HCT116 (cell line): ENCODE results near the gene RAB31. TPM values are rescaled to one million over a fixed set of nuclear protein-coding genes. Genes with fewer than 3 reads are reported as not detected.

Experiments used
- ATAC-seq: fragments of 200-7000 bp; cut with Tn5 transposase; 2 replicates; pipeline ENCODE4 v1.9.1; 2020; ENCODE audit warnings: mild to moderate bottlenecking, moderate library complexity
- BruUV-seq: library from RNA; stranded (reverse); fragments of 400-500 nt; replicated peaks from 2 replicates; lab custom pipeline; 2021; lab: Mats Ljungman, UMichigan
- CTCF ChIA-PET: fragments of 300-600 bp; sonication (Branson Sonifier 250); formaldehyde crosslinking; loops from one replicate; lab custom pipeline; 2021; ENCODE audit warnings: antibody characterized with exemption; lab: Charles Lee
- POLR2A ChIA-PET: fragments of 300-600, 350-600 bp; sonication (Branson Sonifier 250); formaldehyde crosslinking; loops from one replicate; lab custom pipeline; 2021; ENCODE audit warnings: antibody characterized with exemption; lab: Charles Lee
- RAD21 ChIA-PET, 2 experiments: fragments of 300-600 bp; sonication (Branson Sonifier 250); formaldehyde crosslinking; loops; one replicate each; lab custom pipeline; 2023; ENCODE audit warnings: low total read pairs in 2 of 2; ENCODE audit not compliant: uncharacterized antibody in 2 of 2, unreplicated experiment in 2 of 2, low non-redundant PET in 1 of 2; lab: Charles Lee
- DNase-seq: peaks from one replicate; pipeline ENCODE4 v3.0.0-alpha.2; 2010; ENCODE audit warnings: low read depth, low spot score
- H2AFZ ChIP-seq: fragments of 200-600 bp; shearing (Covaris generic), sonication (generic); 2 replicates; pipeline ENCODE4 v1.6.1; 2017; ENCODE audit warnings: low read depth, mixed run types, mixed read lengths, antibody characterized with exemption, low read length; ENCODE audit not compliant: poor library complexity, severe bottlenecking
- H3K27ac ChIP-seq: 2 replicates; pipeline ENCODE4 v1.5.1; 2012; ENCODE audit warnings: low read depth, low read length
- H3K27me3 ChIP-seq: fragments of 200-600 bp; sonication (generic); 2 replicates; pipeline ENCODE4 v1.6.1; 2016; ENCODE audit warnings: mixed run types, low read length, mixed read lengths; ENCODE audit not compliant: insufficient read depth
- H3K36me3 ChIP-seq, 2 experiments: fragments of 200-500 bp in 1 of 2; fragments of 200-600 bp in 1 of 2; sonication (Bioruptor generic) in 1 of 2; sonication (generic) in 1 of 2; 2 replicates each; pipeline versions ENCODE4 v1.5.1 to v1.6.1; 2014 to 2016; ENCODE audit warnings: low read length in 2 of 2, inconsistent platforms in 1 of 2, mixed read lengths in 1 of 2, mixed run types in 1 of 2; ENCODE audit not compliant: insufficient read depth in 2 of 2, control insufficient read depth in 1 of 2
- H3K4me1 ChIP-seq, 2 experiments: fragments of 200-600 bp in 1 of 2; sonication (generic) in 1 of 2; 2 replicates each; pipeline versions ENCODE4 v1.5.1 to v1.6.1; 2012 to 2017; ENCODE audit warnings: low read length in 2 of 2, inconsistent platforms in 1 of 2, mild to moderate bottlenecking in 1 of 2, mixed read lengths in 1 of 2, mixed run types in 1 of 2, moderate library complexity in 1 of 2; ENCODE audit not compliant: insufficient read depth in 2 of 2, control insufficient read depth in 1 of 2
- H3K4me2 ChIP-seq: fragments of 200-600 bp; sonication (generic); 2 replicates; pipeline ENCODE4 v1.6.1; 2017; ENCODE audit warnings: mixed run types, low read length, mixed read lengths
- H3K4me3 ChIP-seq, 2 experiments: fragments of 200-600 bp in 1 of 2; sonication (generic) in 1 of 2; replicated peaks in 1 of 2; 2 replicates each; pipeline ENCODE4 v1.5.1; 2011 to 2016; ENCODE audit warnings: low read length in 2 of 2, control low read depth in 1 of 2, low read depth in 1 of 2, mild to moderate bottlenecking in 1 of 2, mixed read lengths in 1 of 2, mixed run types in 1 of 2
- H3K79me2 ChIP-seq: fragments of 200-600 bp; sonication (generic); 2 replicates; pipeline ENCODE4 v1.6.1; 2017; ENCODE audit warnings: mild to moderate bottlenecking, mixed run types, low read length, moderate library complexity, mixed read lengths; ENCODE audit not compliant: insufficient read depth
- H3K9ac ChIP-seq: fragments of 200-600 bp; sonication (generic); 2 replicates; pipeline ENCODE4 v1.6.1; 2016; ENCODE audit warnings: low read length, mixed read lengths
- H3K9me2 ChIP-seq: fragments of 200-600 bp; sonication (generic), shearing (Covaris generic); 2 replicates; pipeline ENCODE4 v1.6.1; 2017; ENCODE audit warnings: mixed run types, mild to moderate bottlenecking, moderate library complexity; ENCODE audit not compliant: insufficient read depth
- H3K9me3 ChIP-seq, 2 experiments: fragments of 200-500 bp in 1 of 2; fragments of 200-600 bp in 1 of 2; sonication (Bioruptor generic) in 1 of 2; sonication (generic) in 1 of 2; 2 replicates each; pipeline ENCODE4 v1.6.1; 2014 to 2017; ENCODE audit warnings: low read length in 2 of 2, mixed read lengths in 2 of 2, inconsistent platforms in 1 of 2, low read depth in 1 of 2, mild to moderate bottlenecking in 1 of 2, mixed run types in 1 of 2, moderate library complexity in 1 of 2; ENCODE audit not compliant: control insufficient read depth in 1 of 2, insufficient read depth in 1 of 2
- H4K20me1 ChIP-seq: fragments of 200-600 bp; sonication (generic), shearing (Covaris generic); 2 replicates; pipeline ENCODE4 v1.6.1; 2017; ENCODE audit warnings: mixed run types, mild to moderate bottlenecking, moderate library complexity; ENCODE audit not compliant: insufficient read depth
- CEBPB ChIP-seq: IDR thresholded peaks from 2 replicates; pipeline ENCODE4 v1.6.1; 2012; ENCODE audit warnings: low read depth
- ELF1 ChIP-seq: IDR thresholded peaks from 2 replicates; pipeline ENCODE4 v1.6.1; 2012; ENCODE audit warnings: low read depth, borderline replicate concordance
- EZH2 ChIP-seq: fragments of 200-600 bp; sonication (generic); IDR thresholded peaks from 2 replicates; pipeline ENCODE4 v1.6.1; 2017; ENCODE audit warnings: antibody characterized with exemption, mixed run types
- FOSL1 ChIP-seq: IDR thresholded peaks from 2 replicates; pipeline ENCODE4 v1.6.1; 2012; ENCODE audit warnings: low read depth
- MAX ChIP-seq: IDR thresholded peaks from 2 replicates; pipeline ENCODE4 v1.6.1; 2012
- POLR2AphosphoS5 ChIP-seq: IDR thresholded peaks from 2 replicates; pipeline ENCODE4 v1.6.1; 2011; ENCODE audit warnings: mild to moderate bottlenecking, low read depth, low read length, moderate library complexity
- RAD21 ChIP-seq: IDR thresholded peaks from 2 replicates; pipeline ENCODE4 v1.6.1; 2012; ENCODE audit warnings: low read depth, mild to moderate bottlenecking
- REST ChIP-seq: IDR thresholded peaks from 2 replicates; pipeline ENCODE4 v1.6.1; 2012; ENCODE audit warnings: low read depth
- SIN3A ChIP-seq: IDR thresholded peaks from 2 replicates; pipeline ENCODE4 v1.6.1; 2012; ENCODE audit warnings: low read depth
- SP1 ChIP-seq: IDR thresholded peaks from 2 replicates; pipeline ENCODE4 v1.6.1; 2012; ENCODE audit warnings: low read depth
- YY1 ChIP-seq: IDR thresholded peaks from 2 replicates; pipeline ENCODE4 v1.6.1; 2011; ENCODE audit warnings: low read length, low read depth, moderate library complexity, mild to moderate bottlenecking; ENCODE audit not compliant: insufficient replicate concordance; ENCODE audit errors: extremely low read depth
- ZBTB33 ChIP-seq: IDR thresholded peaks from 2 replicates; pipeline ENCODE4 v1.6.1; 2011; ENCODE audit warnings: mild to moderate bottlenecking, low read length, moderate library complexity; ENCODE audit not compliant: insufficient replicate concordance; ENCODE audit errors: extremely low read depth
- ZFX ChIP-seq: fragments of 450-650 bp; IDR thresholded peaks from 2 replicates; pipeline ENCODE4 v1.6.1; 2017
- ZNF274 ChIP-seq: fragments of 200-500 bp; sonication (Bioruptor generic); IDR thresholded peaks from 2 replicates; pipeline ENCODE4 v1.6.1; 2014; ENCODE audit warnings: mild to moderate bottlenecking, low read depth, low read length, inconsistent platforms
- intact Hi-C: fragments of 100-400 bp; cut with micrococcal nuclease; formaldehyde crosslinking; loops from 2 replicates; pipeline ENCODE4 v1.10.0; 2022
- total RNA-seq: library from RNA; stranded (reverse); gene quantifications from one replicate; pipeline ENCODE4 v1.2.1, GENCODE V29; 2021; ENCODE audit not compliant: unreplicated experiment

RAB31 gene
- total RNA-seq, 1 experiment from 2014 or later = 46.9 TPM

- Histone ChIP-seq H3K36me3 (no peaks in the 10 kb centered on the region), H3K9me3 (no peaks in the 10 kb centered on the region), H3K4me1 (peaks cover 11 to 23% of the 10 kb centered on the region in 2 experiments), H2AFZ (no peak overlapping the region), H3K79me2 (no peaks in the 10 kb centered on the region), H3K4me3 (no peak overlapping the region), H3K27ac (no peak overlapping the region), H3K9ac (no peak overlapping the region), H3K9me2 (no peaks in the 10 kb centered on the region), H3K27me3 (peaks cover 11% of the 10 kb centered on the region; the same call in 1 of the 2 replicates), H3K4me2 (no peak overlapping the region), H4K20me1 (no peaks in the 10 kb centered on the region; the same call in 1 of the 2 replicates)
- ChIA-PET RAD21 (no interaction called here), CTCF (no interaction called here), POLR2A (no interaction called here)
- TF ChIP-seq POLR2AphosphoS5 (no peak), CEBPB (no peak), RAD21 (no peak), SIN3A (no peak), ZBTB33 (no peak), ELF1 (no peak), MAX (no peak), REST (no peak), YY1 (no peak), FOSL1 (no peak), ZFX (no peak), SP1 (no peak), EZH2 (no peak), ZNF274 (no peak)
- DNase-seq (no peak), ATAC-seq (no peak)
- BruUV-seq = no TSS peak
- intact Hi-C loops = no loop called here
These were observed 23.9 kb downstream of the RAB31 start for GRCh38 chr18:9732031-9732430.
